Measurements from ENCODE around the gene IKZF4.
"Not testable (repeated sequence)": the region's sequence is repeated elsewhere in the genome, so short reads cannot be mapped to it uniquely, and the experiment has no call there.

The IKZF4 gene

DNA sequence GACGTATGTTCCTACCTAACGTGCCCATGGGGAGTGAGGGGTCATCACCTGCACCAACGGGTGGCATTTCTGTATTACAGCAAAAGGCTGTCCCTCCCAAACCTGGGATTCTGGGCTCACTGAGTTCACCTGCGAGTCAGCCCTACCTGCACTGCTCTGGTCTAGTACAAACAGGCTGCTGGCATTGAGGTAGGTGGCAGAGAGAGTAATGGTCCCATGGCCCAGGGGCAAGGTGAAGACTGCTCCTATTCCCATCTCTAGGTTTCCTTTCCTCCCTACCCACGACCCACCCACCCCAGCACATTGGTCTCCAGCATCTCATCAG is 23.3 kb upstream of the IKZF4 start:
- no peak for DNase-seq (ENCODE audit: low read depth in 2 of 2, low spot score in 1 of 2)

DNA sequence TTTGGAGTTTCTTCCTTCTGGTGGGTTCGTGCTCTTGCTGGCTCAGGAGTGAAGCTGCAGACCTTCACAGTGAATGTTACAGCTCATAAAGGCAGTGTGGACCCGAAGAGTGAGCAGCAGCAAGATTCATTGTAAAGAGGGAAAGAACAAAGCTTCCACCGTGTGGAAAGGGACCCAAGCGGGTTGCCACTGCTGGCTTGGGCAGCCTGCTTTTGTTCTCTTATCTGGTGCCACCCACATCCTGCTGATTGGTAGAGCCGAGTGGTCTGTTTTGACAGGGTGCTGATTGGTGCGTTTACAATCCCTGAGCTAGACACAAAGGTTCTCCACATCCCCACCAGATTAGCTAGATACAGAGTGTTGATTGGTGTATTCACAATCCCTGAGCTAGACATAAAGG is 21.3 kb upstream of the IKZF4 start:
- not testable (repeated sequence) for DNase-seq (ENCODE audit: low read depth in 2 of 2, low spot score in 1 of 2)

DNA sequence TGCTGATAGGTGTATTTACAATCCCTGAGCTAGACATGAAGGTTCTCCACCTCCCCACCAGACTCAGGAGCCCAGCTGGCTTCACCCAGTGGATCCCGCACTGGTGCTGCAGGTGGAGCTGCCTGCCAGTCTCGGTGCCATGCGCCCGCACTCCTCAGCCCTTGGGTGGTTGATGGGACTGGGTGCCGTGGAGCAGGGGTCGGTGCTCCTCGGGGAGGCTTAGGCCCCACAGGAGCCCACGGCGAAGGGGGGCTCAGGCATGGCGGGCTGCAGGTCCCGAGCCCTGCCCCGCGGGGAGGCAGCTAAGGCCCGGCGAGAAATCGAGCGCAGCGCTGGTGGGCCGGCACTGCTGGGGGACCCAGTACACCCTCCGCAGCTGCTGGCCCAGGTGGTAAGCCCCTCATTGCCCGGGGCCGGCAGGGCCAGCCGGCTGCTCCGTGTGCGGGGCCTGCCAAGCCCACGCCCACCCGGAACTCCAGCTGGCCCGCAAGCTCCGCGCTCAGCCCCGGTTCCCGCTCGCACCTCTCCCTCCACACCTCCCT is 20.8 kb upstream of the IKZF4 start:
- DNase-seq (ENCODE audit: low read depth in 2 of 2, low spot score in 1 of 2), result not testable (repeated sequence)

DNA sequence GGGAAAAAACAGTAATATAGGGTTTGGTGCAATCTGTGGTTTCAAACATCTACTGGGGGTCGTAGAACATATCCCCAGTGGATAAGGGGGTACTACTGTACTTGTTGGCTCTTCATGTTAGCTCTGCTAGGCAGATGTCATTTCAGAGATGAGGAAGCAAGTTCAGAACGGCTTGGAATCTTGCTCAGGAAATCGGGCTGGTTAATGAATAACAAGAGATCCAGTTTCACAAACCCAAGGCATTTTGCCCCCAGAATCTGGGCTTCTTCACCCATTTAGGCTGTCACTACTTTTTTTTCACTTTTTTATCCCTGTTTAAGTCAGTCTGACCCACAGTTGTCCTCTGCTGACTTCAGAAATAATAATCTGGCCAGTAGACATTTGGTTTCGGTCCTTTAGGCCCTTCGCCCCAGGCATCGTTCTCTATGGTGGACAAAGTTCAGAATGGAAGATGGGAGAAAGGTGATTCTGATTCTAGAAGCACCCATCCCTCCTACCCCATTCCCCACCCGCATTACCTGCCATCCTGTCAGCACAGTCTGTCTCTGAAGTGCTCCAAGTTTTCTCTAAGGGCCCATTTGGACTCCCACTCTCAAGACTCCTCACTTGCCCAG is 19.2 kb upstream of the IKZF4 start:
- no peak for DNase-seq (ENCODE audit: low read depth in 2 of 2, low spot score in 1 of 2)

DNA sequence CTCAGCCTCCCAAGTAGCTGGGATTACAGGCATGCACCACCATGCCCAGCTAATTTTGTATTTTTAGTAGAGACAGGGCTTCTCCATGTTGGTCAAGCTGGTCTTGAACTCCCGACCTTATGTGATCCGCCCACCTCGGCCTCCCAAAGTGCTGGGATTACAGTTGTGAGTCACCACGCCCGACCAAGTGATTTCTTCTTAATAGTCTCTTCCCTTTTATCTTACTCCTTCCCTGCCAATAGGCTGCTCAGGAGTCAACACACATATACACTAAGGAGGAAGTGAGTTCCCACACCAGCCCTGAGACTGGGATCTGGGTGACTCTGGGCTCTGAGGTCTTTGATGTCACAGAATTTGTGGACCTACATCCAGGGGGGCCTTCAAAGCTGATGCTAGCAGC is 17.5 kb upstream of the IKZF4 start:
- not testable (repeated sequence) for DNase-seq (ENCODE audit: low read depth in 2 of 2, low spot score in 1 of 2)

DNA sequence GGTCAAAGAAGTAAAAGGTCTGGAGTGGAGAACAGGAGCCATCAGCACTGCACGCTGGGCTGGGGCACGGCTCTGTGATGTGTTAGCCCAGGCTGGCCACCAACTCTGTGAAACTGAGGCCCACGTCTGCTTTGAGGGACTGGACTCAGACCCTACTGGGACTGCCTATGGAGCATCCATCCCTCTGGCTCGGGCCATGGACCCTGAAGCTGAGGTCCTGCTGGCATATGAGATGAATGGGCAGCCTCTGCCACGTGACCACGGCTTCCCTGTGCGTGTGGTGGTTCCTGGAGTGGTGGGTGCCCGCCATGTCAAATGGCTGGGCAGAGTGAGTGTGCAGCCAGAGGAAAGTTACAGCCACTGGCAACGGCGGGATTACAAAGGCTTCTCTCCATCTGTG is 16.6 kb upstream of the IKZF4 start:
- DNase-seq (ENCODE audit: low read depth in 2 of 2, low spot score in 1 of 2), result no peak

DNA sequence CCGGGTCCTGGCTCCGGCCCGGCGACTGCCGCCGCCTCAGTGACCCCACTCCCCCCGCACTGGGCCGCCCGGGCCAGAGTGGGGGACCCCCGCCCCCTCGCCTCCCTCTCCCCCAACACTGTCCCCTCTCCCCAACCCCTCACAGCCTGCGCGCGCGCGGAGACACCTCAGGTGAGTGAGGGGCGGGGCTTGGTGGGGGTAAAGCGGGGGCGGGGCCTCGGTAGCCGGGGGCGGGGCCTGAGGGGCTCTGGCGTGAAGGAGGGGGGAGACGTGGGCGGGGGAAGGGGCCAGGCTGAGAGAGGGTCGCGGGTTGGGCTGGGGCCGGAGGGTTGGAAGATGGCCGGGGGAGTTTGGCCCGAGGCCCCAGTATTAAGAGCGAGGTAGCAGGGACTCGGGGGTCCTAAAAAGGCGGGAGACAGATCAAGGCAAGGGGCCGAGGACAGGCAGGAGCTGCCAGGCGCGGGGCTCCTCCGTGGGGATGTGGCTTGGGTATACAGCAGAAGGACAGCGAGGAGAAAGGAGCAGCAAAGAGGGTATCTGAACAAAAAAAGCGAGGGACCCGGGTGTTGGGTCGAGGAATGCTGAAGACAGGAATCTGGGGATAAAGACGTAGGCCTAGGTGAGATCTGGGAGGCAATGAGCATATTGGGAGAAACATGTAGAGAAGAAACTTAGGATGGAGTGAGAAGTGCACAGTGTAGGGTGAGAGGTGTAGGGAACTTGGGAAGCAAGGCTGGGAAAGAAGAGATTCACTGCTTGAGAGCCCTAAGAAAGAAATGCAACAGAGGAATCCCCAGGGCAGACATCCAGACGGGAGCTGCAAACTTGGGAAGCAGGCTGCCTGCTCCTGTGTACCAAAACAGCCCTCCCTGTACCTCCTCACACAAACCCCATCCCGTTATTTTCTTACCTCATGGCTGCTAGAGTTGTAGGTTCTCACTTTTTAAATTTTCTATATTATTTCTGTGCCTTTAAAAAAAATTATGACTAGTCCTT is 13.0 kb upstream of the IKZF4 start:
- DNase-seq (ENCODE audit: low read depth in 2 of 2, low spot score in 1 of 2), result peak; percentile 46 to 51

DNA sequence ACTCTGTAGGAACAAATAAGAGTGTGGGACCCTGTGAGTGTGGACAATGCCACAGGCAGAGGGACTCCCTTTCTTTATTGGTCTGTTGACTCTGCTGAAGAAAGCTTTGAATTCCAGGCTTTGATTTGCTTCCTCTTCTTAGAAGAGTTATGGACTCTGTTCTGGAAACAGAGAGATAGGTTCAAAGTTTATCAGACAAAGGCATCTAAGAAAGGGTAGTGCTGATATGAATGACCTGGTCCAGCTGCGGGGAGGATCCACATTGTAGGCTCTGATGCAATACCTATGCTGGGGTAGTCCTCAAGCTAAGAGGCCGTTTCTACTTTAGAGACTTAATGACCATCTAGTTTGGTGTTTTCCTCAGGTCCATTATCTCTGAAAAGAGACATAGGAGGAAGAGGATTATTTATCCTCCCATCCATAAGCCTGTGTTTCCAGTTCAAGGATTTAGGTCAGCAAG is 10.7 kb upstream of the IKZF4 start:
- DNase-seq (ENCODE audit: low read depth in 2 of 2, low spot score in 1 of 2), result no peak

DNA sequence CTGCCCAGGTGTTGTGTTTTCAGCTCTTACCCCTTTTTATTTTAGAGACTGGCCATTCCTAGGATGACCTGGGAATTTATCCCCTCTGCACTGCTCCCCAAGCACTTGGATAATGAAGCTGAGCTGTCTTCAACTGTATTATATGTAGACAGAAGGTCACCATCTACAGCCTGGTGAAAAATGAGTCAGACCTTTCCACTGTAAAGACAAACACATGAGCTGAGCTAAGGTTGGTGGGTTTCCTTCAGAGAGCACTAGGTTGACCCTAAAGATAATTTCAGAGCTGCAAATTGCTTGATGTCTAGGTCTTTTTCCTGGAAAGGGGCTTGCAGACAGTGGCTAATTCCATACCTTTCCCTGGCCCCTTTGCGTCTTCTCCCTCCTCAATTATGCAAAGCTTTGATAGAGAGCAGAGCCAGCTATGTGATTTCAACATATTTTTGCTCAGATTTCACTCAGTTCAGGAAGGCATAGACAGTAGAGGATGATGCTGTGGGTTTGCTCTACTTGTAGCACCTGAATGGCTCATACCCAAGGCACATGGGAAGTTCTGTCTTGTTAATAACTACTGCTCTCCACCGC is 9.2 kb upstream of the IKZF4 start:
- DNase-seq (ENCODE audit: low read depth in 2 of 2, low spot score in 1 of 2), result no peak

DNA sequence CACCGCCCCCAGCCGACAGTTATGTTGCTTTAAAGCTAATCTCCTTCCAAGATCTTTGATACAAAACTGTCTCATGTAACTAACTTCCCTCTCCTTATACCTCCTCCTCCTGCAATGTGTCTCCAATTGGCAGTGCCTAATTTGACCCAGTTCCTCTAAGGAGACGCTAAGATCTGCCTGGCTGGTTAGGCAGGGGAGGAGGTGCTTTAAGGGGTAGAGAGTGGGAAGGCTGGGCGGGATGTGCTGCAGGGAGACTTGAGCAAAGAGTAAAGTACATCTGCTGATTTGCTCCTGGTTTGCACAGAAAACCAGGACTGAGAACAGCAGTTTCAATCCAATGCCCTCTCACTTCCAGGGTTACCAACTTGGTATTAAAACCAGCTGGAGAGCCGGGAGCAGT is 7.4 kb upstream of the IKZF4 start:
- DNase-seq (ENCODE audit: low read depth in 2 of 2, low spot score in 1 of 2), result no peak

DNA sequence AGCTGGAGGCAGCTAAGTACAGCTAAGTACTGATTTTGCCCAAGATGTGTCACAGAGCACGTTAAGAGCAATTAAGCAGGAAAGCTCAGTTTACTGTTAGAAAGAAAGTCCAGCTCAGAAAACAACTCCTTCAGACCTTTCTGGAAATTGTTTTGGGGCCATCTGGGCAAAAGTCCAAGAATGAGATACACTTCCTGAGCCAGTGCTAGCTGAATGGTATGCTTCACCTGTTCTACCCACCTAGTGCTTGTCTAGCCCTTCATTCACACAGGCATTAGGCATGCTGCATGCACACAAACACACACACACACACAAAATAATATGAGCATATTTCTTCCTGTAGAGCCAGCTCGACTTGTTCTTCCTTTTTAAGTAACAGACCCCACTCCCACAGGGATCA is 6.6 kb upstream of the IKZF4 start:
- DNase-seq (ENCODE audit: low read depth in 2 of 2, low spot score in 1 of 2), result no peak

DNA sequence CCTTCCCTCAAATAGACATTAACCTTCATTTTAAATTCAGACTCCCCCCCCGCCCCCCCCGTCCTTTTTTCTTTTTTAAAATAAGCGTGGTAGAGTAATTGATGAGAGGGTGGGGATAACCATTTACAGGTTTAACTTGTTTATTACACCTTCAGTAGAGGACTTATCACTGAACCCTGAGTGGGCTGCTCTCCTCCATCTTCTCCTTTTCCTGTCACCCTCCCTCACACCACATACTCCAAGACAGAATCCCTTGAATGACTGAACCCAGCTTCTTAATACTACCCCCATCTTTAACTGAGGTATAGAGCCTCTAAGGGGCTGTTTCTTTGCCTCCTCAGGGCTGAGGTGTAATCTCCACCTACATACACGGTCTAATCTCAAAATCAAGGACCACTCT is 3.7 kb upstream of the IKZF4 start:
- DNase-seq (ENCODE audit: low read depth in 2 of 2, low spot score in 1 of 2), result no peak

DNA sequence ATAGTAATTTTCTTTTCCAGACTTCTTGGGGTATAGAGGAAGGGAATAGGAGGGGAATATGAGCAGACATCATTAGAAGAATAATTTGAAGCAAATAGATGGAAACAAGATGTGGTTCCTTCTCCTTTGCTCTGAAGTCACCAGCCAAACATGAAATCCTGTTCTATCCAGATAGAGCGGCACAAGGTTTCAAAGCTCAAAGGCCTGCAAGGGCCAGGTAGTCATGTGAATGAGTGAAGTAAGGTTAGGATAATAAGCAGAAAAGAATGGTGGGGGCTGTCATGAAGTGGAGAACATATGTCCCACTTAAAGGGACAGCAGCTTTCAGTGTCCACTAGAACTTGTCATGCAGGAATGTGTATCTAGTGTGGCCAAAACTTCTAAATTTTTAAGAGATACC is 2.5 kb upstream of the IKZF4 start:
- DNase-seq (ENCODE audit: low read depth in 2 of 2, low spot score in 1 of 2), result no peak

DNA sequence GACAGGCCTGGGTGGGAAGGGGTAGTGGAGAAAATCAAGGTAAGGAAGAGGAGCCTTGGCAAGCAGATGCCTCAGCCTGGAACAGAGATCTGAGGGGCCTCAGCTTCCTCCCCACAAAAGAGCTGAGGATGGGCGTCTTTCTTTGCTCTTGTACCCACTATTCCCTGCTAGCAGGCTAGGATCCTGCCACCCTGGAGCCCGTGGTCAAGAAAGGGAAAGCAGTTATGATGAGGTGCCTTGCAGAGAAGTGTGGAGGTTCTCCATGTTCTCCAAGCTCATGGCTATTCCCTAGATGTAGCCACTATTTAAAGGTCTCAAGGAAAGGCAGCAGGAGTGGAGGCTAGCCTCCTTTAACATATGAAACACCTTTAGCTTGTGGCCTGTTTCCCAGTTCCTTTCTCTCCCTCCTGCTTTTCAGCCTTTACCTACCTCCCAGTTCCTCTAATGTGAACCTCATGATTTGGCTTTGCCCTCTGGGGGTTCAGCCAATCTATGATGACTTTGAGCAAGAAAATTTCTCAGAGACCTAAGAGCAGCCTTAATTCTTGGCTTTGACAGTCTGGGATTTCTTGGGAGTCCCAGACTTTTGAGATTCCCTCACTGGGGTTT is 1.1 kb downstream of the IKZF4 start:
- DNase-seq (ENCODE audit: low read depth in 2 of 2, low spot score in 1 of 2), result no peak

DNA sequence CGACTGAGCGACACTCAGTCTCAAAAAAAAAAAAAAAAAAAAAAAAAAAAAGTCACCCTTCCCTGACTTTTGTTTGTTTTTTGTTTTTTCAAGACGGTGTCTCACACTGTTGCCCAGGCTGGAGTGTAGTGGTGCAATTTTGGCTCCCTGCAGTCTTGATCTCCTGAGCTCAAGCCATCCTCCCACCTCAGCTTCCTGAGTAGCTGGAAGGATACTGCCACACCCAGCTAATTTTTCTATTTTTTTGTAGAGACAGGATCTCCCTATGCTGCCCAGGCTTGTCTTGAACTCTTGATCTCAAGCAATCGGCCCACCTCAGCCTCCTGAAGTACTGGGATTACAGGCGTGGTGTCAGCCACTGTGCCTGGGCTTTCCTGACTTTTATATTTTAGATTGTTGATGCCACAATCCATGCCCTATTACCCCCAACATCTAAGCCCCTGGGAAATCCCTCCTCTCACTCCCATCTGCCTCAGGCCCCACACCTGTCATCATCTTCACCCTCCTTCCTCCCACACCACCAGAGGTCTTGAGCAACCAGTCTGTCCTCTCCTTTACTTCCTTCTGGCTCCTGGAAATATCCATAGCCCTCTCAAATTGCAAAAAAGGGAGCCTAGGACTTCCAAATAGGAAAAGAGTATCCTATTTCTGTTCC is 7.8 kb downstream of the IKZF4 start:
- DNase-seq (ENCODE audit: low read depth in 2 of 2, low spot score in 1 of 2), result no peak

DNA sequence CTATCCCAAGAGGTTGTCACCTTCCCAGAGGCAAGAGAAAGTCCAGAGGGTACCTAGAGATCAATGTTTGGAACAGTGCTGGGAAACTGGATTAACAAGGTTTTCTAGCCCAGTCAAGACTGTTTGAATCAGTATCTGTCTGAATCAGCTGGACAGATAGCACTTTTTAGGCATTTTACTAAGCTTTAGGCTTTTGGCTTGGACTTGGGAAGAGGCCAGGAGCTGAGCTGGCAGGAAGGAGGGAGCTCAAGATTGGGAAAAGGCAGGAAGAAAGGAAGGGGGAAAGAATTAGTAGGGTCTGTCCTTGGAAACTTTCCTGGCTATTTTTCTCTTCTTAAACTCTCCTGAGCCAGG is 8.3 kb downstream of the IKZF4 start:
- DNase-seq (ENCODE audit: low read depth in 2 of 2, low spot score in 1 of 2), result no peak

DNA sequence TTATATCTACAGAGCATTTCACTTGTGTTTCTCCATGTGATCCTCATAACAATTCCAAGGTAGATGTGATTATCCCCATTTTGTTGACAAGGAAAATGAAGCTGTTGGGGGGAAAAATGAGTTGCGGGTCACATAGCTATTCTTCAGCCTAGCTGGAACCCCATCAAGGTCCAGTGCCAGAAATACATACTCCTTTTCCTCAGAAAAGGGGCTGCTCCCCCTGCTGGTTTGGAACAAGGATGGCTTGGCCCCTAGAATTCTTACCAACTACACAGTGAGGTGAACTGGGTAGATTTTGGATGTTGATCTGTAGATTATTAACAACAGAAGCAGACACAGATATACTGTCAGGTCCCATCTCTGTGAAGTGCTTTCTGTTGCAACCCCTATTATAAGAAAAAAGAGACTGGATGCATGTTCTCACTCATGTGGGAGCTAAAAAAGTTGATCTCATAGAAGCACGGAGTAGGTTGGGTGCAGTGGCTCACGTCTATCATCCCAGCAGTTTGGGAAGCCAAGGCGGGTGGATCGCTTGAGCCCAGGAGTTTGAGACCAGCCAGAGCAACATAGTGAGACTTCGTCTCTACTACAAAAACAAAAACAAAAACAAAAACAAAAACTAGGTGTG is 8.9 kb downstream of the IKZF4 start:
- no peak for DNase-seq (ENCODE audit: low read depth in 2 of 2, low spot score in 1 of 2)

DNA sequence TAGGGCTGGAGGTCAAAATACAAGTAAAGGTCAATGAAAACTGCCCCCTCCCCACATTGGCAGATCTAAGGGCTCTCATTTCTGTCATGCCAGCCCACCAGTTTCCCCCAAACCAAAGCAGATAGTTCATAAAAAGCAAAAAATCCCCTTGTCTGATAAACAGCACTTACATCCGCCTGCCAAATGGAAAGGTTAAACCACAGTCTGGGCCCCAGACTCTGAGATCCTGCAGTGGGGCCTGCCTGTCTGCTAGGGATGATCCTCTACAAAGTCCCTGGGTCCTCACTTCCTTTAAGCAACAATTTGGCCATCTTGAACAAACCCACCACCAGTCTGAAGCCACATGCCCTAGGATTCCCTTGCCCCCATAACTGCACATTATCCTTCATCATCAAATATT is 11.1 kb downstream of the IKZF4 start:
- no peak for DNase-seq (ENCODE audit: low read depth in 2 of 2, low spot score in 1 of 2)

DNA sequence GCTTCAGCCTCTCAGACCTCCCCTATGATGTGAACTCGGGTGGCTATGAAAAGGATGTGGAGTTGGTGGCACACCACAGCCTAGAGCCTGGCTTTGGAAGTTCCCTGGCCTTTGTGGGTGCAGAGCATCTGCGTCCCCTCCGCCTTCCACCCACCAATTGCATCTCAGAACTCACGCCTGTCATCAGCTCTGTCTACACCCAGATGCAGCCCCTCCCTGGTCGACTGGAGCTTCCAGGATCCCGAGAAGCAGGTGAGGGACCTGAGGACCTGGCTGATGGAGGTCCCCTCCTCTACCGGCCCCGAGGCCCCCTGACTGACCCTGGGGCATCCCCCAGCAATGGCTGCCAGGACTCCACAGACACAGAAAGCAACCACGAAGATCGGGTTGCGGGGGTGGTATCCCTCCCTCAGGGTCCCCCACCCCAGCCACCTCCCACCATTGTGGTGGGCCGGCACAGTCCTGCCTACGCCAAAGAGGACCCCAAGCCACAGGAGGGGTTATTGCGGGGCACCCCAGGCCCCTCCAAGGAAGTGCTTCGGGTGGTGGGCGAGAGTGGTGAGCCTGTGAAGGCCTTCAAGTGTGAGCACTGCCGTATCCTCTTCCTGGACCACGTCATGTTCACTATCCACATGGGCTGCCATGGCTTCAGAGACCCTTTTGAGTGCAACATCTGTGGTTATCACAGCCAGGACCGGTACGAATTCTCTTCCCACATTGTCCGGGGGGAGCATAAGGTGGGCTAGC is 13.9 kb downstream of the IKZF4 start:
- no peak for DNase-seq (ENCODE audit: low read depth in 2 of 2, low spot score in 1 of 2)

DNA sequence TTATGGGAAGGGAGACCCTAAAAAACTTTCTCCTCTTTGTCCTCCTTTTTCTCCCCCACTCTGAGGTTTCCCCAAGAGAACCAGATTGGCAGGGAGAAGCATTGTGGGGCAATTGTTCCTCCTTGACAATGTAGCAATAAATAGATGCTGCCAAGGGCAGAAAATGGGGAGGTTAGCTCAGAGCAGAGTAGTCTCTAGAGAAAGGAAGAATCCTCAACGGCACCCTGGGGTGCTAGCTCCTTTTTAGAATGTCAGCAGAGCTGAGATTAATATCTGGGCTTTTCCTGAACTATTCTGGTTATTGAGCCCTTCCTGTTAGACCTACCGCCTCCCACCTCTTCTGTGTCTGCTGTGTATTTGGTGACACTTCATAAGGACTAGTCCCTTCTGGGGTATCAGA is 16.3 kb downstream of the IKZF4 start:
- DNase-seq (ENCODE audit: low read depth in 2 of 2, low spot score in 1 of 2), result no peak

Data from stimulated activated CD8-positive, alpha-beta memory T cell treated with anti-CD3 and anti-CD28 coated beads, Interleukin-4, amount 100 ng/mL, for 1 hour (primary cell).